Brain pericyte (primary cell): Measurements from ENCODE around the gene SORBS1.

Experiments
- DNase-seq: peaks from one replicate; pipeline ENCODE4 v3.0.0-alpha.2; 2012; ENCODE audit warnings: low read depth, low spot score

The SORBS1 gene

GRCh38 chr10:95517536-95518454, 43.4 kb downstream of the SORBS1 start:
- no peak for DNase-seq

GRCh38 chr10:95516774-95517373, 44.3 kb downstream of the SORBS1 start:
- DNase-seq = no peak

GRCh38 chr10:95513941-95514392, 47.2 kb downstream of the SORBS1 start:
- no peak for DNase-seq

GRCh38 chr10:95513008-95513589, 48.1 kb downstream of the SORBS1 start:
- DNase-seq = no peak

- DNase-seq = no peak
Observed at GRCh38 chr10:95511314-95511713, 49.9 kb downstream of the SORBS1 start.

- DNase-seq = no peak
Observed at GRCh38 chr10:95509251-95509650, 51.9 kb downstream of the SORBS1 start.

- no peak for DNase-seq
Observed at GRCh38 chr10:95508730-95509129, 52.4 kb downstream of the SORBS1 start.

GRCh38 chr10:95506056-95506737, 55.0 kb downstream of the SORBS1 start:
- DNase-seq = no peak

- DNase-seq = no peak
Observed at GRCh38 chr10:95505641-95506040, 55.5 kb downstream of the SORBS1 start.

- no peak for DNase-seq
Observed at GRCh38 chr10:95505084-95505610, 56.0 kb downstream of the SORBS1 start.

GRCh38 chr10:95504246-95504691, 56.9 kb downstream of the SORBS1 start:
- no peak for DNase-seq

GRCh38 chr10:95503526-95503925, 57.6 kb downstream of the SORBS1 start:
- DNase-seq = no peak

GRCh38 chr10:95503001-95503400, 58.2 kb downstream of the SORBS1 start:
- no peak for DNase-seq

GRCh38 chr10:95502377-95502776, 58.8 kb downstream of the SORBS1 start:
- no peak for DNase-seq

- no peak for DNase-seq
Observed at GRCh38 chr10:95501203-95502094, 59.7 kb downstream of the SORBS1 start.

- no peak for DNase-seq
Observed at GRCh38 chr10:95500649-95501048, 60.5 kb downstream of the SORBS1 start.

GRCh38 chr10:95500097-95500496, 61.1 kb downstream of the SORBS1 start:
- DNase-seq = no peak

- DNase-seq = no peak
Observed at GRCh38 chr10:95499482-95499989, 61.6 kb downstream of the SORBS1 start.

- no peak for DNase-seq
Observed at GRCh38 chr10:95496951-95497350, 64.2 kb downstream of the SORBS1 start.

- DNase-seq = no peak
Observed at GRCh38 chr10:95496246-95496911, 64.8 kb downstream of the SORBS1 start.
